Neural crest cell (in vitro differentiated cells): Measurements from ENCODE around the gene CELF4. TPM values are rescaled to one million over a fixed set of nuclear protein-coding genes. Genes with fewer than 3 reads are reported as not detected.
A peak's percentile ranks its signal among the peaks of the same experiment; 100 is the strongest.

Experiments used
- DNase-seq: peaks from one replicate; pipeline ENCODE4 v3.0.0; 2021; ENCODE audit warnings: low read depth, mixed read lengths, low spot score
- H3K27ac Mint-ChIP-seq: one replicate; pipeline ENCODE4 v1.8.0; 2021; ENCODE audit warnings: mild to moderate bottlenecking, mixed read lengths; ENCODE audit not compliant: unreplicated experiment
- H3K27me3 Mint-ChIP-seq: 2 replicates; pipeline ENCODE4 v1.8.0; 2021; ENCODE audit warnings: low read depth, mild to moderate bottlenecking, mixed read lengths
- H3K36me3 Mint-ChIP-seq: 2 replicates; pipeline ENCODE4 v1.8.0; 2021; ENCODE audit warnings: low read depth, mild to moderate bottlenecking, mixed read lengths
- H3K4me1 Mint-ChIP-seq: 2 replicates; pipeline ENCODE4 v1.8.0; 2021; ENCODE audit warnings: mixed read lengths
- H3K4me3 Mint-ChIP-seq: one replicate; pipeline ENCODE4 v1.8.0; 2021; ENCODE audit warnings: mild to moderate bottlenecking, mixed read lengths
- H3K9me3 Mint-ChIP-seq: 2 replicates; pipeline ENCODE4 v1.8.0; 2021; ENCODE audit warnings: mixed read lengths
- CTCF ChIP-seq: fragments of 200-600 bp; sonication (generic); conservative IDR thresholded peaks from 2 replicates; pipeline ENCODE4 v1.5.0; 2021; ENCODE audit warnings: antibody characterized with exemption, mild to moderate bottlenecking
- total RNA-seq: library from RNA; stranded (reverse); gene quantifications from 2 replicates; pipeline ENCODE4 v1.2.1, GENCODE V29; 2021

Gene CELF4
- total RNA-seq, 1 donor from 2014 or later = 1.9 TPM

GRCh38 chr18:37449618-37450017 is 116.0 kb downstream of the CELF4 start:
- Mint-ChIP-seq H3K4me3 (no peak overlapping the region), H3K36me3 (no peaks in the 10 kb centered on the region), H3K27me3 (no peaks in the 10 kb centered on the region), H3K4me1 (peaks cover 58% of the 10 kb centered on the region), H3K9me3 (no peaks in the 10 kb centered on the region), H3K27ac (peak overlapping the region; percentile 96)
- TF ChIP-seq CTCF = no peak
- no peak for DNase-seq

GRCh38 chr18:37448946-37449345 is 116.7 kb downstream of the CELF4 start:
- peak overlapping the region; percentile 68 for H3K27ac Mint-ChIP-seq
- no peaks in the 10 kb centered on the region for H3K36me3 Mint-ChIP-seq
- H3K4me1 Mint-ChIP-seq = peaks cover 65% of the 10 kb centered on the region
- H3K27me3 Mint-ChIP-seq = no peaks in the 10 kb centered on the region
- DNase-seq = no peak
- no peak for TF ChIP-seq CTCF
- no peaks in the 10 kb centered on the region for H3K9me3 Mint-ChIP-seq
- no peak overlapping the region for H3K4me3 Mint-ChIP-seq

- Mint-ChIP-seq H3K4me3 (no peak overlapping the region), H3K36me3 (no peaks in the 10 kb centered on the region), H3K27ac (peak overlapping the region; percentile 80), H3K9me3 (no peaks in the 10 kb centered on the region), H3K27me3 (no peaks in the 10 kb centered on the region), H3K4me1 (peaks cover 69% of the 10 kb centered on the region)
- DNase-seq = no peak
- TF ChIP-seq CTCF = no peak
Measured at GRCh38 chr18:37447962-37448888, 117.4 kb downstream of the CELF4 start.

- peaks cover 59% of the 10 kb centered on the region for H3K4me1 Mint-ChIP-seq
- H3K4me3 Mint-ChIP-seq = no peak overlapping the region
- H3K27ac Mint-ChIP-seq = no peak overlapping the region
- no peaks in the 10 kb centered on the region for H3K9me3 Mint-ChIP-seq
- H3K27me3 Mint-ChIP-seq = no peaks in the 10 kb centered on the region
- no peak for DNase-seq
- no peaks in the 10 kb centered on the region for H3K36me3 Mint-ChIP-seq
- no peak for TF ChIP-seq CTCF
Measured at GRCh38 chr18:37445836-37446235, 119.8 kb downstream of the CELF4 start.

- no peaks in the 10 kb centered on the region for H3K27me3 Mint-ChIP-seq
- no peak overlapping the region for H3K4me3 Mint-ChIP-seq
- peaks cover 54% of the 10 kb centered on the region for H3K4me1 Mint-ChIP-seq
- no peak for DNase-seq
- no peak for TF ChIP-seq CTCF
- H3K9me3 Mint-ChIP-seq = no peaks in the 10 kb centered on the region
- no peaks in the 10 kb centered on the region for H3K36me3 Mint-ChIP-seq
- H3K27ac Mint-ChIP-seq = peak overlapping the region; percentile 50
Measured at GRCh38 chr18:37445368-37445767, 120.2 kb downstream of the CELF4 start.
